GDM1 (cell line): ENCODE results near the gene KMO.

ENCODE experiments used
- DNase-seq: peaks from one replicate; lab custom pipeline; 2025; lab: John Stamatoyannopoulos, UW

The KMO gene

DNA sequence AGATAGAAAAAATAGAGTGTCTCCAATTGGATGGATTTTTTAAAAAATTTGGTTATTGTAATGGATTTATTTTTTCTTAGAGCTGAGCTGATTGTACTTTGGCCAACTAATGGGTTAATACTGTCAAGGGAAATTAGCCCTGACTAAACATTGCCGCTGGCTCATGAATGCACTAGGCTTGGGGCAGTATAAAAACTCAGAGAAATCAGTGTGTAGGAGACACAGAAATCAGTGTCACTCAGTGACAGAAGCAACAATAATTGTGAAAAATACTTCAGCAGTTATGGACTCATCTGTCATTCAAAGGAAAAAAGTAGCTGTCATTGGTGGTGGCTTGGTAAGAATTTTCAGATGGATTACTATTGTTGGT lies at the start of gene KMO:
KMO (plus strand) TSS at position 217 of the 370 bp plus-strand sequence; CDS start at position 284, 67 bp downstream.
- no peak for DNase-seq

DNA sequence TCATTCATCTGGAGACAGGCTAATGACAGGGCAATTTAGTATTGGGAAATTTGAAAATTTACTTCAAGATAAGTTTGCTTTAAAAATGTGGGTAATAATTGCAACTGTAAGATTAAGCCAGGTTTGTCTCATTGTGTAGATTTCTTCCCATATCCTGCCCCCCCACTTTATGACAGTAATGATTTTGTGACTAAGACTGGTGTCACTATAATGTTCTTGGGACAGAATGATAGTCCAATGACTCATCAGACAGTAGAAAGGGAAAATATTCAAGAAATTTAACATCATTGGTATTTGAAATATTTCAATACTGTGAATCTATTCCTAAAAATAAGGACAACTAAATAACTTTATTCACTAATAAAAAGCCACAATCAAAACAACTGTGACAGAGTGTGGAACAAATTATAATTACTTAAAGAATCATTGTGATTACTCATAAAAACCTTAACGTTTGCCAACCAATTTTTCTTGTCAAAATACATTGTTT lies 49.4 kb upstream of the KMO start:
- DNase-seq = no peak

DNA sequence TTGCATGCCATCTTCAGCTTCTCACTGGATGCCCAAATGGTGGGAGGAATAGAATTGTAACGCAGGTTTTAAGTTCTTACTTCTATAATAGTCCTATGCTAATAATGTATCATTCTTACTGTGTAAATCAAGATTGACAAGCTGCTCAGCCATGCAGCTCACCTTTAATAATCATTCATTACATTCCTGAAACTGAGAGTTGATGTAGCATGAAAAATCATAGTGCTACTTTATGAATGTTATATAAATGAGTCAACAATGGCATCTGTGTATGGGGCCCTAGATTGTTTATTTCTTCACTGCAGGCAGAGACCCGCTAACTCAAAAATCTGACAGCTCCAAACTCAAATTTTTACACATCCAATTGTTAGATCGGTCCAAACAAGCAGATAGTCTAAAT lies 47.0 kb upstream of the KMO start:
- no peak for DNase-seq

- DNase-seq = no peak
These were observed 46.6 kb upstream of the KMO start for GRCh38 chr1:241485554-241485992.

DNA sequence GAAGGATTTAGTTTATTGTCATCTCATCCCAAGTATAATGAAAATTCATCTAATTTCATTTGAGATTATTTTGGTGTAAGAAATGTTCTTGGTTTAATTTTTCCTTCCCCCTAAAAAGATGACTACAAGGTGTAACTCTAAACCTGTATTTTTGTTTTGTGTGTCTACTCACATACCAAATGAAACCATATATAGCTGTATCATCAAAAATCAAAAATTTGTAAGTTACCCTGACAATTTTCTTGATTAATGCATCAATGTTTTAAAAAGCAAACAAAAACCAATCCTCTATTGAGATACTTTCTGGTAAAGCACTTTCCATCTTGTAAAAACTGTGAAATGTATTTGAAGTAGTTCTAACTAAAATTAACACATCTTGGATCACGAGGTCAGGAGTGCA lies 43.4 kb upstream of the KMO start:
- no peak for DNase-seq

- no peak for DNase-seq
These were observed 36.4 kb upstream of the KMO start for GRCh38 chr1:241495741-241496140.

- DNase-seq = no peak
These were observed 32.3 kb upstream of the KMO start for GRCh38 chr1:241499910-241500309.

DNA sequence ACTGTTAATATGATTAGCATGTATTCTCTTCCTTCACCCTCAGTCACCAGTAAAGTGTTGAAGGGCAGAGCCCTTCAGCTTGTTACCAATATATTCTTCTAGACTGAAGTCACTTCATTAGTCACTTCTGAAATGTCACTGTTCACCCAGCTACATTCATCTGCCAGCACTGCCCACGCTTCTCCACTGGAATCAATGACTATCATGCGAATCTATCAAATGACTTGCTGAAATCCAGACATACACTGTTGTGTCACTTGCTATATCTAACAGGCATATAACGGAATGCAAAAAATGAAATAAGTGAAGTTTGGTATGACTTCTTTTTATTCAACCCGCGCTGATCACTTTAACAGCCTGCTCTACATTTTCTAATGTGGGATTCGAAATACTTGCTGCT lies 28.7 kb upstream of the KMO start:
- no peak for DNase-seq

DNA sequence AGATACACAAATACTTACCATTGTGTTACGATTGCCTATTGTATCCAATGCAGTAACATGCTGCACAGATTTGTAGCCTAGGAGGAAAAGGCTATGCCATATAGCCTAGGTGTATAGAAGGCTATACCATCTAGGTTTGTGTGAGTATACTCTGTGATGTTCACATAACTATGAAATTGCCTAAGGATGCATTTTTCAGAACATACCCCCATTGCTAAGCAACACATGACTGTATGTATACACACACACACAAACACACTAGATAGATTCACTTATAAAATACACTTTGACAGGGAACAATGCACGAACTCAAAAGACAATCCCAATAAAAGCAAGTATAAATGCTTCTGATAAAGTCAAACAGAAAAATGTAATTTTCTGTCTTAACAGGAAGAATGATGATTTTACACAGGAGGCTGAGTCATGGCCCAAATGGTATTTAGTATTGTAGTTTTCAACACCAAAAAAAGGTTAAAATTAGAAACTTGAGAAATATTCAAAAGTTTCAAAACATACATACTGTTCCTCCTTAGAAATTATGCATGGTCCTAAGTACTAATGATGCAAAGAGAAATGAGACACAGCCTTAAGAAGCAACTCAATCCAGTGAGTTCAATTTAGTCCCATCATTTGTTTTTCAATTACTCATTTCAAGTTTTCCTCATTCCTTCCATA lies 24.9 kb upstream of the KMO start:
- no peak for DNase-seq

DNA sequence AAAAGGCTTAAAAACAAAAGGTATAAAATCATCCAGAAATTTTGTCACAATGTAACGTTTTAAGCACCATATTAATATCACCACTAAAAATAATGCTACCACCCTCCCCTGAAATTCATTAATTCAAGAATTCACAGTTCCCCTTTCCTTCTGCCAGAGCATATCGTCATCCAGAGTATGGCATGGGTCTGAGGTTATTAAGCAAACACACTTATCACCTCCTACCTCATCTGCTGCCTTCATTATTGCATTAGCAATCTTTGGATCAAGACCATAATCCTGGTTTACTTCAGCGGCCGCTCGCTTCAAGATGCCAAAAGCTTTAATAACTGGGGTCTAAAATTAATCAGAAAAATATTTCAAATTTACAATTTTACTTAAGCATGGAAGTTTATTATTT lies 18.8 kb upstream of the KMO start:
- DNase-seq = no peak

DNA sequence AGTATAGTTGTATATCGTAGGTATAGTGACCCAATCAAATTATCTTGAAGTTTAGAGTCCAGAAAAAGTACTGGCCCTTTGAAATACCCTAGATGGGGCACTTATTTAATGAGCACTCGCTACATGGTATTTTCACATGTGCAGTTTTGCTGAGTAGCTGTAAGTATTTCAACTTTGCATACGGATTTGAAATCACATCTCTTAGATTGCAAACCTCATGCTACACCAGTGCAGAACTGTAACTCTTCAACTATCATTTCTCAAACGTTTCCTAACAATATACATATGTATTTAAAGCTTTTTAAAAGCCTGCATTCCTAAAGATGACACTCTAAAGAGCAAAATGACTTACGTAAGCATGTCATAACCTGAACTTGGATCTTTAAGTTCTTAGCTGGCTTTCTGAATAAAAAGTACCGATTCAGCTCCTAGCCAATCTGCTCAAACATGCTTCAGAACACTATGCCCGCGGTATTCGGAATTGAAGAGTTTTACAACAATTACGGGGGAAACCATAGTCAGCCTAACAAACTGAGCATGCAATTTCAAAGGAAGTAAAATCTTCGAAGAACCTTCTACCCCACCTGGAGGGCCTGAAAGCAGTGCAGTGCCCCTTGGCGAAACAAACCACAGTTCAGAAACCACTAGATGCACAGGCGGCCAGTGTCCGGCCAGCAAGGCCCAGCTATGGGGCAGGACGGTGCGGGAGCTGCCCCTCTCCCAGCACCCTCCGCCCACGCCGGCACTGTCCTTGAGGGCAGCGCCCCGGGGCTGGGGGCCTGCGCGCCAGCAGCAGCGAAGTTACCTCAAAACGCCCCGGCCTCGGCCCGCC lies 13.5 kb upstream of the KMO start:
- no peak for DNase-seq

GRCh38 chr1:241519308-241520079 lies 12.7 kb upstream of the KMO start, which contains the start of gene FH:
Gene FH (minus strand): TSS chr1:241519755. CDS start chr1:241519722, 33 bp downstream.
- DNase-seq = peak; percentile 95

DNA sequence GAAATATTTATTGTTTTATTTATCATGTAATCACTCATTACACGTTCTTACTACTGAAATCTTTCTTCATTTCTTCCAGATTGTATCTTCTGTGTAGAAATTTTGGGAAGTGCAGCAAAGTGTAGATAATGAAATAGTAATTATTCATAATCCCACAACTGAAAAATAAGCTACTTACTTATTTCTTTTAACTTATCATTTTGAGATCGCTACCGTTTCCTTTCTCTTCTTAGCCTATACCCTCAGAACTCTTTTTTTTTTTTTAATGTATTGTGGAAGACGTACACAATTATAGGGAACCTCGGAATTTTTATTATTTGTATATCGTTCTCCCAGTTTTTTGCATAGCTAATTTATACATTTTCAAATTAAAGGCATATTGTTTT lies 12.1 kb upstream of the KMO start:
- no peak for DNase-seq

DNA sequence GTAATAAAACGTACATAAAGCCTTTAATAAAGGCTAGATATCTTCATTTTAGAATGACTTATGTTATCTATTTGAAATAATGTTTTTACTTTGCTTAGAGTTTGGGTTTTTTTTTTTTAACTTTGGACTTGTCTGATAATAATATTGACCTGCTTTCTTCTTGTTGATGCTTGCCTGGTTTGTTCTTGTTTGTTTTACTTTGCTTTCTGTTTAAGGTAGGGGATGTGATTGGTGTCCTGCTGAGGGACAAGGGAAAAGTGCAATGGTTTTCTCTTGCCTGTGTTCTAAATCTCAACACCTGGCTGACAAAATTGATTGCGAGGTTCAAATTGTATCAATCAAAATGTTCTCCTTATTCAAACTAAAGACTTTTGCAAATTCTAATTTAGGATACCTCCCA lies 10.5 kb upstream of the KMO start:
- no peak for DNase-seq

GRCh38 chr1:241525026-241525425 lies 7.2 kb upstream of the KMO start:
- DNase-seq = no peak

DNA sequence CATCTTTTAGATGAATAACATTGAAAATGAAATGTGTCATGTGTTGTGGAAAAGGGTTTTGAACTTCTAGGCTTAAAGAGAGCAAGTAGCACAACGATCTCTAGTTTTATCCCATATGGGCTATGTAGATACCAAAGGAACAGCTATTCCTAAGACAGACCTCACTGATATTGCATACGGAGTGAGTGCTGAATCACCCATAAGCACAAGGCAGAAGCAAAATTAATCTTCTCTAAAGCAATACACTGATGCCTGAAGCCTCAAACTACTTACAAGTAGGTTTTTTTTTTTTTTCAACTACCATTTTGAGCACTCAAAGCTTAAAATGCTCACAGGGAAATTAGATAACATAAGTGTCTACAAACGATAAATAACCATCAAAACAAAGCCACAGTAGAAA lies 5.0 kb upstream of the KMO start:
- DNase-seq = no peak

GRCh38 chr1:241531195-241532161 lies 700 bp upstream of the KMO start:
- DNase-seq = peak; percentile 23

DNA sequence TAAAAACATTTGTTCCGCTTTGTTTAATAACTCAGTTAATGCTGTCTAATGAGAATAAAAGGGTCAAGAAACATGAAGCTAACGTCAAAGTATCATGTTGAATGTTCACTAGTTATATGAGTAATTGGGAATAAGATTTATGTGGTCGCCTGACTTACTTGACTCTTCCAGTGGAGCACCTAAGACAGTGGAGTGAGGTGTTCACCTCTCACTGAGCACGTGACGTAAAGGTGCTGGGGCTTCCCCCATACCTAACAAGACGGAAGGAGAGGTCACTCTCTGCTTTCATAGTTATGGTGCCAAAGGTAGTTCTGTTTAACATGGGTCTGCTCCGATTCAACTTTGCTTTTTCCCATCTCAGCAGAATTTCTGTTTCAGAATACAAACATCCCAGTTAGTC lies 686 bp downstream of the KMO start:
- DNase-seq = no peak

DNA sequence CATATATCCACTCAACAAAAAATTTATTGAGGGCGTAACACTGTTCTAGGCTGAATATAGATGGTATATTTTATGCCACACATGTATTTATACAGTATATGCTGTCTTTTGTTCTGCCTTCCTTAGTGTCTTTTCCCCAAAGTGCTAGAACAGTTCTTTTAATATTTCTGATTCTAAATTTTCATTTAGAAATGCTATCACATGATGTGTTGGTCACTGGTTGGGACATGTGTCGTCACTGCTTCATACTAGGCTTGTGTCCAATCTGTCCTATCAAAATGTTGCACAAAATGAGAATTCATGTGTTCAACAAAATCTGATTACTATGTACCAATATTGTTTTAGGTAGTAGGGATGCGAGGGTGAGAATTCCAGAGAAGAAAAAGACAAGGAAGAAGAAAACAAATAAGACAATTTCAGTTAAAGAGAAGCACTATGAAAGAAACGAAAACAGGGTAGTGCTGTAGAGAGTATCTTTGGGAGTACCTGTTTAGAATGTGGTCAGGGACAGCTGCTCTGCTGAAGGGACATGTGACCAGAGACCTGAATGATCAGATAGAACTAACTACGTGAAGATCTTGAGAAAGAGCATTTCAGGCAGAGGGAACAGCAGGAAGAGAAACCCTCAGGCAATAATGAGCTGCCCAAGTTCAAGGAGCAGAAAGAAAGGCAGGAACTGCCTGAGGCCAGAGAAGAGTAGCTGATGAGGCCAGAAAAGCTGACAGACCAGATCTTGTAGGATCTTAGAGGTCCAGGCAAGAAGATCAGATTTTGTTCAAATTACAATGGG lies 1.3 kb downstream of the KMO start:
- no peak for DNase-seq

- DNase-seq = no peak
These were observed 4.1 kb downstream of the KMO start for GRCh38 chr1:241536304-241536703.

DNA sequence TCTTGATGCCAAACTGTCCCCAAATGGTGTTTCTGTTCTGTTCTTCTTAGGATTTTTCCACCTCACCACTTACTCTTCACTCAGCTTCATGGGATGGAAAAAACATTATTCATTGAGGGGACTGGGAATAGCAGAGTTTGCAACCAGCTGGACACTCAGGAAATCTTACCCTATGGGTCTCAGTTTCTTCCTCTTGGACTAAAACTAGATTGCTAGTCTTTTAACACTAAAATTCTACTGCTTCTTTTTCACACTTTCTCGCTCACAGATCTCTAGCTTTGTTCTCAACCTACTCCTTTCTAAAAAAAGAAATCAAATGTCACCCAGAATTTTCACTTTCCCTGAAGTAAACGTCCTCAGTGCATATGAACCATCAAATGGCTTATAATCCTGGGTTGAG lies 4.8 kb downstream of the KMO start:
- no peak for DNase-seq
